ENCODE measurements around the gene TP53I13. TPM values are rescaled to one million over a fixed set of nuclear protein-coding genes. Genes with fewer than 3 reads are reported as not detected.
A peak's percentile ranks its signal among the peaks of the same experiment; 100 is the strongest.

The TP53I13 gene
- total RNA-seq, 2 experiments from 2014 or later: 54.2 to 55.3 TPM

- peak overlapping the region; percentile 90 for H3K27ac Mint-ChIP-seq
- H3K9me3 Mint-ChIP-seq: no peaks in the 10 kb centered on the region
- H3K36me3 Mint-ChIP-seq: peaks cover 2% of the 10 kb centered on the region
- peak overlapping the region; percentile 91 for H3K4me3 Mint-ChIP-seq
- H3K27me3 Mint-ChIP-seq: no peaks in the 10 kb centered on the region
- POLR2A ChIA-PET: interaction anchor here (0.8 to 1.8 kb wide), 3 partner anchors 9 to 27 kb away, joined by 3 to 5 read pairs (median 5); no protein-coding TSS in a partner anchor
- CTCF ChIA-PET: interaction anchor here (0.9 to 5.0 kb wide), 11 partner anchors 7 to 341 kb away, joined by 3 to 159 read pairs (median 12); partner anchors contain the start of genes ABHD15, CORO6 and TP53I13
- no peak for DNase-seq
- intact Hi-C loops (cut with micrococcal nuclease): loop anchor here (1.0 kb wide), 3 partner anchors 10 to 25 kb away; partner anchors contain the start of gene ABHD15
- H3K4me1 Mint-ChIP-seq (ENCODE audit: low read depth): peaks cover 68% of the 10 kb centered on the region
These were observed 22.1 kb downstream of the TP53I13 start for GRCh38 chr17:29590411-29591145.

DNA sequence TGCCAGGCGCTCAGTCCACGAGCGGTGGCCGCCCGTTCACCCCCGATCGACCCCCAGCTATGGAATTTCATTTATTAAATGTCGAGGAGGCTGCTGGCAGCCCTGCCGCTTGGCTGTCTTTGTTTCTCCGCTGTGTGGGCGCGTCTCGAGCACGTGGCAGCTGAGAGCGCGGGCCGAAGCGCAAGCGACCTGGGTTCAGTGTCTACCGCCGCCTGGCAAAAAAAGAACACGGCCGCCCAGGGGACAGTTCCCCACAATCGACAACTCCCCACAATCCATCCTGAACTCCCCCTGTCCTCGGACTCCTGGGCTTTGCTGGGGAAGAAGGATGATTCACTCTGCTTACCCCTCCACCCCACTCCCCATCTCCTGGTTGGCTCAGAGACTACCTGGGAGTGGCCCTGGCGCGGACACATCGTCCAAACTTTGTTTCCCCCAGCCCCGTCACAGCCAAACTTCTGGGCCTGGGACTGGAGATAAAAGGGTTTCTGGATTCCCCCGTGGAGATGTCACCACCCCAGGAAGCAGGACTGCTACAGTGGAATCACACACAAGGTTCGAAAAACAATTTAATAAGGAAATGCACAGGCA lies 22.7 kb downstream of the TP53I13 start:
- peak overlapping the region; percentile 56 for H3K27ac Mint-ChIP-seq
- no peaks in the 10 kb centered on the region for H3K27me3 Mint-ChIP-seq
- CTCF ChIA-PET: interaction anchor here (0.7 to 5.0 kb wide), 15 partner anchors 8 to 340 kb away, joined by 3 to 159 read pairs (median 9); partner anchors contain the start of genes ABHD15, CORO6 and TP53I13
- H3K9me3 Mint-ChIP-seq: no peaks in the 10 kb centered on the region
- peak; percentile 61 for DNase-seq
- POLR2A ChIA-PET: interaction anchor here (0.8 to 3.2 kb wide), 5 partner anchors 10 to 27 kb away, joined by 3 to 13 read pairs (median 5); no protein-coding TSS in a partner anchor
- intact Hi-C loops (cut with micrococcal nuclease): loop anchor here (1.0 kb wide), 2 partner anchors 11 to 24 kb away; no protein-coding TSS in a partner anchor
- H3K4me3 Mint-ChIP-seq: peak overlapping the region; percentile 91
- peaks cover 2% of the 10 kb centered on the region for H3K36me3 Mint-ChIP-seq
- peaks cover 61% of the 10 kb centered on the region for H3K4me1 Mint-ChIP-seq (ENCODE audit: low read depth)

DNA sequence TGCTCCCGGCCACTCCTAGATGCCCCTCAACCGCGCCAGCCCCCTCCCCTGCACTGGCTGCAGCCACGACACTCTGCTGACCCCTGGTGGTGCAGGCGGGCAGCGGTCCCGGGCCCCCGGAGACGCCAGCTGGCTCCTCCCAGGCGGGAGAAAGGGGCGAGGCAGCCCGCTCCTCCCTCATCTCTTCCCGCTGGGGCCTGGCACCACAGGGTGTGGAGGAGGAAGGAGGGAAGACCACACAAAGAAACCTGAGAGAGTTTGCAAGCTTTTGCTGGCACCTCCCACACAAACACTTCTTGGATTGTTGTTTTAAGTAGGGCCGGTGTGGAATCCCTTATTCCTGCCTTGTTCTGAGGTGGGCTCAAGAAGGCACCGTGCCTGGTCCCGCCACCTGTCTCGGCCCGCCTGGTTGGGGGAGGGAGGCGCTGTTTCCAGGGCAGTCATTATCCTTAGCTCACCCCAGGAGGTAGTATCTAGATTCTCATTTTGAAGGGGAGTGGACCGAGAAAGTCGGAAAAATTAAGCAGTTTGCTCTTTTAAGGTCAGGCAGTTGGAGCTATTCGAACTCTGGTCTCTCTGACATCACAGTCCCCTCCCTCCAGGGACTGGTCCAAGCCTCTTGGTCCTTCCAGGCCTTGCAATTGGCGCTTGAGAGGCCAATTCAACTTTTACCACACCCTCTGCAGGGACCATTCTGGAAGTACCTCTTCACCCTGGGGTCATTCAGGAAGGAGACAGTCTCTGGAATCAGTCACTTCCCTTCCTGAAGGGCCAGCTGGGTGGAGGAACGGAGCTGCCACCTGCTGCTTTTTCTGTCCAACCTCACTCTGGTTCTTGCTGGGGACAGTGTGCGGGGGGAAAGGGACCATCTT lies 23.5 kb downstream of the TP53I13 start:
- H3K9me3 Mint-ChIP-seq: no peaks in the 10 kb centered on the region
- no peaks in the 10 kb centered on the region for H3K27me3 Mint-ChIP-seq
- intact Hi-C loops (cut with micrococcal nuclease): loop anchor here (1.0 kb wide), 2 partner anchors 12 to 23 kb away; no protein-coding TSS in a partner anchor
- peak overlapping the region; percentile 56 for H3K27ac Mint-ChIP-seq
- peaks cover 54% of the 10 kb centered on the region for H3K4me1 Mint-ChIP-seq (ENCODE audit: low read depth)
- peaks cover 2% of the 10 kb centered on the region for H3K36me3 Mint-ChIP-seq
- ChIA-PET CTCF (interaction anchor here (0.5 to 5.0 kb wide), 24 partner anchors 9 to 454 kb away, joined by 3 to 159 read pairs (median 5); partner anchors contain the start of genes ABHD15, CORO6 and TP53I13), POLR2A (interaction anchor here (0.6 to 3.2 kb wide), 7 partner anchors 9 to 495 kb away, joined by 3 to 13 read pairs (median 3); no protein-coding TSS in a partner anchor)
- H3K4me3 Mint-ChIP-seq: peak overlapping the region; percentile 91
- DNase-seq: peak; percentile 90

GRCh38 chr17:29592850-29593551 lies 24.5 kb downstream of the TP53I13 start, which contains the start of gene ANKRD13B:
TSS of gene ANKRD13B (plus strand) at chr17:29593132. CDS start at chr17:29593622, 490 bp downstream.
- ChIA-PET CTCF (interaction anchor here (0.7 to 5.0 kb wide), 12 partner anchors 10 to 297 kb away, joined by 3 to 159 read pairs (median 12); partner anchors contain the start of genes ABHD15 and TP53I13), POLR2A (interaction anchor here (1.2 to 3.2 kb wide), 6 partner anchors 10 to 25 kb away, joined by 3 to 13 read pairs (median 4); no protein-coding TSS in a partner anchor)
- DNase-seq: peak; percentile 59
- H3K27me3 Mint-ChIP-seq: no peaks in the 10 kb centered on the region
- peak within 1 kb of the TSS; percentile 91 for H3K4me3 Mint-ChIP-seq
- no peaks in the 10 kb centered on the region for H3K9me3 Mint-ChIP-seq
- H3K36me3 Mint-ChIP-seq: peaks cover 2% of the 10 kb centered on the region
- H3K27ac Mint-ChIP-seq: no peak within 1 kb of the TSS
- peaks cover 44% of the 10 kb centered on the region for H3K4me1 Mint-ChIP-seq (ENCODE audit: low read depth)
- intact Hi-C loops (cut with micrococcal nuclease): no loop called here

- H3K27me3 Mint-ChIP-seq: no peaks in the 10 kb centered on the region
- intact Hi-C loops (cut with micrococcal nuclease): no loop called here
These were observed 25.4 kb downstream of the TP53I13 start for GRCh38 chr17:29593591-29594518.

DNA sequence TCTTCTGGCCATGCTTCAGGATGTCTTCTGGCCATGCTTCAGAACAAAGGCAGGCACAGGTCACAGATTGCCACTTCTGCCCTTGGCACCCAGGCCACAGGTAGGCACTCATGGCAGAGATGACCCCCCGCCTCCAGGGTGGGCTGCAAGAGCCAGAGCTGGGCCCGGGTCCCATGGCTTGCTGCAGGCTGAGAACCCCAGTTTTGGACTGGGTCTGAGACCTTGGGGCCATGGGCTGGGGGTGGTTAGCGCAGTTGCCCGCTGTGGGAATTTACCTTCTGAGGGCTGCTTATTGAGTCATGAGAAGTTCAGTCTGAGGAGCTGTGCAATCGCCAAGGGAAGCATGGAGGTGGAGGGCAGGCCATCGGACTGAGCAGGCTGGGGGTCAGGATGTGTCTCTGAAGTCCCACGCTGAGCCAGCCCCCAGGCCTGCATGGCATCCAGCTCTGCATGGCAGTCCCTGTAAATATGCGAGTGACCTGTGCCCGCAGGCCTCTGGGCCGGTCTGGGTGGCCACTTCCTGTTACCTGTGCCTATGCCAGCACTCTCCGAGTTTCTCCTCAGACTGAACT lies 26.1 kb downstream of the TP53I13 start:
- H3K4me3 Mint-ChIP-seq: peak overlapping the region; percentile 73
- H3K4me1 Mint-ChIP-seq (ENCODE audit: low read depth): peaks cover 41% of the 10 kb centered on the region
- intact Hi-C loops (cut with micrococcal nuclease): no loop called here
- no peaks in the 10 kb centered on the region for H3K27me3 Mint-ChIP-seq
- H3K27ac Mint-ChIP-seq: no peak overlapping the region
- ChIA-PET CTCF (interaction anchor here (1.0 to 5.0 kb wide), 5 partner anchors 13 to 220 kb away, joined by 3 to 159 read pairs (median 3); no protein-coding TSS in a partner anchor), POLR2A (interaction anchor here (1.7 to 3.2 kb wide), 2 partner anchors 21 to 23 kb away, joined by 3 to 13 read pairs; no protein-coding TSS in a partner anchor)
- no peak for DNase-seq
- H3K36me3 Mint-ChIP-seq: peaks cover 1% of the 10 kb centered on the region
- H3K9me3 Mint-ChIP-seq: no peaks in the 10 kb centered on the region

More at GRCh38 chr17:29593591-29594518, 25.4 kb downstream of the TP53I13 start:
- ChIA-PET CTCF (interaction anchor here (1.0 to 5.0 kb wide), 9 partner anchors 11 to 219 kb away, joined by 3 to 159 read pairs (median 6); partner anchors contain the start of genes ABHD15 and TP53I13), POLR2A (interaction anchor here (1.2 to 3.2 kb wide), 4 partner anchors 11 to 24 kb away, joined by 3 to 13 read pairs (median 4); no protein-coding TSS in a partner anchor)
- Mint-ChIP-seq H3K36me3 (no peaks in the 10 kb centered on the region), H3K4me1 (ENCODE audit: low read depth) (peaks cover 41% of the 10 kb centered on the region), H3K9me3 (no peaks in the 10 kb centered on the region), H3K27ac (no peak overlapping the region), H3K4me3 (peak overlapping the region; percentile 73)
- peak; percentile 63 for DNase-seq

GRCh38 chr17:29595107-29595942 lies 26.8 kb downstream of the TP53I13 start:
- Mint-ChIP-seq H3K4me1 (ENCODE audit: low read depth) (peaks cover 36% of the 10 kb centered on the region), H3K9me3 (no peaks in the 10 kb centered on the region), H3K27me3 (no peaks in the 10 kb centered on the region), H3K27ac (no peak overlapping the region), H3K36me3 (peaks cover 1% of the 10 kb centered on the region), H3K4me3 (peak overlapping the region; percentile 35)
- intact Hi-C loops (cut with micrococcal nuclease): no loop called here
- ChIA-PET POLR2A (no interaction called here), CTCF (interaction anchor here (1.0 to 5.0 kb wide), 4 partner anchors 14 to 221 kb away, joined by 3 to 159 read pairs (median 4); no protein-coding TSS in a partner anchor)
- no peak for DNase-seq

DNA sequence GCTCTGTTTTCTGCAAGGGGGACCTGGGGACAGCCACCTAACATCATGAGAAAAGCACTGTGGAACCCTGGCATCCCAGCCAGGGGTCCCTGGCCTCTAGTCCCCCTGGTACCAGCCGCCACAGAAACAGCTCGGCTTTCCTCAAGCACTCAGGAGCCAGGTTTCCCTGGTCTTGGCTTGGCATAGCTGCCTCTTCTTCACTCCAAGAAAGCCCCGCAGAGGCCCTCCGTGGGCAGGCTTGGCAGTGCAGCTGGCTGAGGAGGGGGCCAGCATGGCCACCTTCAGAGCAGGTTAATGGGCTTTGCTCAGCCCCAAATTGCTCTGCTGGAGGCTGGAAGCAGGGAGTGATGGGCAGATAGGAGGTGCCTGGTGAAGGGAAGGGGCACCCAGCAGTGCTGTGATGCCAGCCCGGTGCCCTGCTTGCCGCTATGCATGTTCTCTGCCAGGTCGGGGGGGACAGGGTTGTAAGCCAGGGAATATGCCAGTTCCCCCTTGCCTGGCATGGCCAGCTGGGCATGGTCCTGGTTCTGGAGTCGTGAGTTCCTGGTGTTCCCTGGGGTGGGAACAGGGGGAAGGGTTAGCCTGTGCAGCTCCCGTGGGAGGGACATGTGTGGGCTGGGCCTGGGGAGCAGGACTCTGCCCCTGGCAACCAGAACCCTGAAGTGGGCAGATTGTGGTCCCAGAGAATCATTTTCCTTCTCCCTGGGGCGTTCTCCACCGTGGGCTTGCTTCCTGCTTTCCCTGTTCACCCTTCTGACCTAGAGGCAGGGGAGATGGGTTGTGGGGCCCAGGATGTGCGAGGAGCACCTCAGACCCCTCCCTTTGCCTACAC lies 27.7 kb downstream of the TP53I13 start:
- H3K9me3 Mint-ChIP-seq: no peaks in the 10 kb centered on the region
- no peak overlapping the region for H3K4me3 Mint-ChIP-seq
- peaks cover 1% of the 10 kb centered on the region for H3K36me3 Mint-ChIP-seq
- no peak overlapping the region for H3K27ac Mint-ChIP-seq
- no peaks in the 10 kb centered on the region for H3K27me3 Mint-ChIP-seq
- H3K4me1 Mint-ChIP-seq (ENCODE audit: low read depth): peaks cover 28% of the 10 kb centered on the region
- POLR2A ChIA-PET: no interaction called here
- no peak for DNase-seq
- intact Hi-C loops (cut with micrococcal nuclease): no loop called here
- CTCF ChIA-PET: interaction anchor here (1.3 kb wide), 1 partner anchor 17 kb away, joined by 5 read pairs; no protein-coding TSS in a partner anchor

All from activated CD4-positive, alpha-beta memory T cell treated with anti-CD3 and anti-CD28 coated beads for 36 hours (primary cell).